Hematopoietic multipotent progenitor cell treated with erythropoietin and hydrocortisone succinate and interleukin-3 and kit ligand, for 6 days (in vitro differentiated cells): ENCODE results near the gene BLNK.

Experiments used
- DNase-seq: peaks from one replicate; pipeline ENCODE4 v3.0.0-alpha.2; 2015

Gene BLNK

GRCh38 chr10:96287392-96288105 is 16.2 kb upstream of the BLNK start:
- no peak for DNase-seq

- no peak for DNase-seq
These were observed 14.0 kb upstream of the BLNK start for GRCh38 chr10:96285331-96285752.

- DNase-seq: no peak
These were observed 12.4 kb upstream of the BLNK start for GRCh38 chr10:96283756-96284155.

- no peak for DNase-seq
These were observed 12.0 kb upstream of the BLNK start for GRCh38 chr10:96283351-96283750.

- DNase-seq: no peak
These were observed 10.2 kb upstream of the BLNK start for GRCh38 chr10:96281444-96282029.

- DNase-seq: no peak
These were observed 9.5 kb upstream of the BLNK start for GRCh38 chr10:96280859-96281258.

GRCh38 chr10:96279191-96279641 is 7.8 kb upstream of the BLNK start:
- peak; percentile 12 for DNase-seq

GRCh38 chr10:96276831-96277230 is 5.5 kb upstream of the BLNK start:
- DNase-seq: no peak

GRCh38 chr10:96276426-96276825 is 5.1 kb upstream of the BLNK start:
- DNase-seq: no peak

GRCh38 chr10:96275685-96276418 is 4.5 kb upstream of the BLNK start:
- DNase-seq: no peak

- DNase-seq: no peak
These were observed 1.2 kb upstream of the BLNK start for GRCh38 chr10:96272316-96273280.

- no peak for DNase-seq
These were observed 798 bp downstream of the BLNK start for GRCh38 chr10:96270571-96270970.

GRCh38 chr10:96269438-96270300 is 1.7 kb downstream of the BLNK start:
- DNase-seq: no peak

- no peak for DNase-seq
These were observed 2.9 kb downstream of the BLNK start for GRCh38 chr10:96268341-96268909.

- no peak for DNase-seq
These were observed 4.1 kb downstream of the BLNK start for GRCh38 chr10:96267234-96267705.

GRCh38 chr10:96266118-96266770 is 5.1 kb downstream of the BLNK start:
- DNase-seq: no peak

- DNase-seq: no peak
These were observed 6.4 kb downstream of the BLNK start for GRCh38 chr10:96264938-96265337.

GRCh38 chr10:96263669-96264068 is 7.7 kb downstream of the BLNK start:
- no peak for DNase-seq

GRCh38 chr10:96263176-96263575 is 8.2 kb downstream of the BLNK start:
- DNase-seq: no peak

GRCh38 chr10:96261930-96262329 is 9.4 kb downstream of the BLNK start:
- no peak for DNase-seq

GRCh38 chr10:96261132-96261531 is 10.2 kb downstream of the BLNK start:
- no peak for DNase-seq
